ENCODE data around the gene APBA2. TPM values are rescaled to one million over a fixed set of nuclear protein-coding genes. Genes with fewer than 3 reads are reported as not detected.

APBA2 gene
- polyA plus RNA-seq, 2 of the 4 experiments (the other 2 are of a cell fraction) = 11.4 to 12.6 TPM

- H3K4me3 ChIP-seq = no peak overlapping the region
- ChIA-PET CTCF (no interaction called here), POLR2A (no interaction called here)
- no peaks in the 10 kb centered on the region for H3K4me1 ChIP-seq
- H3K27ac ChIP-seq = no peak overlapping the region
- DNase-seq (ENCODE audit: low read depth in 1 of 2, low spot score in 1 of 2) = no peak
- ATAC-seq = no peak
- no peak for FAIRE-seq
- no peak overlapping the region for H3K4me2 ChIP-seq
- no peaks in the 10 kb centered on the region for H3K9me3 ChIP-seq
- TF ChIP-seq MAX (IDR thresholded peaks at IDR 0.05) (no peak), EP300 (IDR thresholded peaks at IDR 0.05) (no peak), PHF8 (IDR thresholded peaks at IDR 0.05; ENCODE audit: borderline replicate concordance, low read depth) (no peak), ZFP36 (IDR thresholded peaks at IDR 0.05; ENCODE audit: borderline replicate concordance, partially characterized antibody) (no peak), EHMT2 (IDR thresholded peaks at IDR 0.05; ENCODE audit: low read depth) (no peak)
- 48% methylated on average over 4 of the region's 4 CpGs for WGBS (ENCODE audit: missing lambda C conversion rate)
Observed at GRCh38 chr15:29032229-29032625, 146.5 kb downstream of the APBA2 start.

GRCh38 chr15:29032751-29033150, 147.0 kb downstream of the APBA2 start:
- FAIRE-seq (no peak), DNase-seq (ENCODE audit: low read depth in 1 of 2, low spot score in 1 of 2) (no peak), ATAC-seq (no peak)
- POLR2A ChIA-PET = no interaction called here
- H3K4me2 ChIP-seq = no peak overlapping the region
- CTCF ChIA-PET = no interaction called here
- H3K27ac ChIP-seq = no peak overlapping the region
- H3K4me1 ChIP-seq = no peaks in the 10 kb centered on the region
- no peak overlapping the region for H3K4me3 ChIP-seq
- 68% methylated on average over 3 of the region's 5 CpGs for WGBS (ENCODE audit: missing lambda C conversion rate)
- TF ChIP-seq CTCF (IDR thresholded peaks at IDR 0.05) (no peak), MAZ (IDR thresholded peaks at IDR 0.05; ENCODE audit: borderline replicate concordance, low read depth, low read length) (no peak), FOXS1 (CRISPR knock-in tag; IDR thresholded peaks at IDR 0.05) (no peak), JUN (IDR thresholded peaks at IDR 0.05) (no peak), HDAC2 (IDR thresholded peaks at IDR 0.05) (no peak), TP53 (CRISPR knock-in tag; IDR thresholded peaks at IDR 0.05) (no peak), KDM5A (IDR thresholded peaks at IDR 0.05) (no peak), POLR2A (IDR thresholded peaks at IDR 0.05; ENCODE audit: low read length) (no peak), BHLHE40 (IDR thresholded peaks at IDR 0.05; ENCODE audit: low read depth, low read length) (no peak), NPAS2 (CRISPR knock-in tag; IDR thresholded peaks at IDR 0.05; ENCODE audit: borderline replicate concordance) (no peak), USF2 (IDR thresholded peaks at IDR 0.05) (no peak), FOSL2 (IDR thresholded peaks at IDR 0.05) (no peak), FOSL2 (CRISPR knock-in tag; IDR thresholded peaks at IDR 0.05) (no peak)
- no peaks in the 10 kb centered on the region for H3K9me3 ChIP-seq

DNA sequence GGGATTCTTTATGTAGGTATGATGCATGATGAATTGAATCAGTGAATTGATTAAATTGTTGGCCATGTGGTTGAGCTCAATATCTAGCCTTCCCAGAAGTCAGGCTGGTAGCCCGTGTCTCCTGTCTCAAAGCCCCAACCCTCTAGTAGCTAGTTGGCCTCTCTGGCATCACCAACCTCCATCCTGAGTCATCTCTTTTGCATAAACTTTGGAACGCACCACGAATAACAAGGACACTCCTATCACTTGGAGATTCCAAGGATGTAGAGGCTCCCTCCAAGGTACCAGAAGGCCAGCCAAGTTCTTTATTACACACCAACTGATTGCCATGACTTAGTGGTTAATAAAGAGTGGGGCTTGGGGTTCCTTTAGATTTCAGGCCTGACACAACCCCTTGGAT, 148.4 kb downstream of the APBA2 start:
- Histone ChIP-seq H3K9me3 (no peaks in the 10 kb centered on the region), H3K27ac (no peak overlapping the region), H3K4me3 (no peak overlapping the region), H3K4me2 (no peak overlapping the region), H3K4me1 (no peaks in the 10 kb centered on the region)
- 72% methylated on average over 3 of the region's 3 CpGs for WGBS (ENCODE audit: missing lambda C conversion rate)
- CTCF ChIA-PET = interaction anchor here (0.6 kb wide), 1 partner anchor 19 kb away, joined by 3 read pairs; no protein-coding TSS in a partner anchor
- no peak for FAIRE-seq
- no peak for ATAC-seq
- POLR2A ChIA-PET = no interaction called here
- no peak for TF ChIP-seq HOXB13 (CRISPR knock-in tag; IDR thresholded peaks at IDR 0.05; ENCODE audit: low read depth)
- no peak for TF ChIP-seq TFCP2L1 (CRISPR knock-in tag; IDR thresholded peaks at IDR 0.05)
- no peak for TF ChIP-seq PHF8 (IDR thresholded peaks at IDR 0.05; ENCODE audit: borderline replicate concordance, low read depth)
- TF ChIP-seq NPAS2 (CRISPR knock-in tag; IDR thresholded peaks at IDR 0.05; ENCODE audit: borderline replicate concordance) = no peak
- TF ChIP-seq POLR2A (IDR thresholded peaks at IDR 0.05; ENCODE audit: low read length) = no peak
- no peak for TF ChIP-seq ZSCAN20 (CRISPR knock-in tag; IDR thresholded peaks at IDR 0.05)
- no peak for TF ChIP-seq JUNB (IDR thresholded peaks at IDR 0.05)
- TF ChIP-seq RAD21 (conservative IDR thresholded peaks at IDR 0.05 in 1 of 2, IDR thresholded peaks at IDR 0.05 in 1 of 2) = no peak
- DNase-seq (ENCODE audit: low read depth in 1 of 2, low spot score in 1 of 2) = no peak
